ENCODE results near the gene PDIA2.

PDIA2 gene

DNA sequence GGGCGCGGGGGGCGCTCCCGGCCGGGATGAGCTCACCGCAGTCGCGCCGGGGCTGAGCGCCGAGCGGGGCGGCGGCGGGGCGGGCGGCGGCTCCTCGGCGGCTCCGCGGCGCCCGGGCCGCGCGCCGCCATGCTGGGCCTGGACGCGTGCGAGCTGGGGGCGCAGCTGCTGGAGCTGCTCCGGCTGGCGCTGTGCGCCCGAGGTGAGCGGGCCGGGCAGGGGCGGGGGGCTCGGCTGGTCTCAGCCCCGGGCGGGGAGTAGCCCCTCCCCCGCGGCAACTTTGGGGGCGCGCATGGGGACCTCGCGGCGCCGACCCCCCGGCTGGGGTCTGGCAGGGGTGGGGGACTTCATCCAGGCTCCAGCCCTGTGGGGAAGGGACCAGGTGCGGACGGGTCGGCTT lies 2.4 kb upstream of the PDIA2 start, which contains the start of gene ARHGDIG:
Gene ARHGDIG (plus strand): TSS at position 40 of the 400 bp plus-strand sequence. CDS start 90 bp downstream, at position 130.
- no peak within 1 kb of the TSS for H3K27ac Mint-ChIP-seq
- ATAC-seq (replicated peaks) (no peak), DNase-seq (no peak)
- no peak within 1 kb of the TSS for H3K4me3 Mint-ChIP-seq
- peaks cover 4 to 23% of the 10 kb centered on the region in 2 donors for H3K4me1 Mint-ChIP-seq
- H3K9me3 Mint-ChIP-seq, result no peaks in the 10 kb centered on the region
- peaks cover 31 to 52% of the 10 kb centered on the region in 2 donors for H3K27me3 Mint-ChIP-seq
- H3K36me3 Mint-ChIP-seq, result peaks cover 11 to 12% of the 10 kb centered on the region in 2 donors

DNA sequence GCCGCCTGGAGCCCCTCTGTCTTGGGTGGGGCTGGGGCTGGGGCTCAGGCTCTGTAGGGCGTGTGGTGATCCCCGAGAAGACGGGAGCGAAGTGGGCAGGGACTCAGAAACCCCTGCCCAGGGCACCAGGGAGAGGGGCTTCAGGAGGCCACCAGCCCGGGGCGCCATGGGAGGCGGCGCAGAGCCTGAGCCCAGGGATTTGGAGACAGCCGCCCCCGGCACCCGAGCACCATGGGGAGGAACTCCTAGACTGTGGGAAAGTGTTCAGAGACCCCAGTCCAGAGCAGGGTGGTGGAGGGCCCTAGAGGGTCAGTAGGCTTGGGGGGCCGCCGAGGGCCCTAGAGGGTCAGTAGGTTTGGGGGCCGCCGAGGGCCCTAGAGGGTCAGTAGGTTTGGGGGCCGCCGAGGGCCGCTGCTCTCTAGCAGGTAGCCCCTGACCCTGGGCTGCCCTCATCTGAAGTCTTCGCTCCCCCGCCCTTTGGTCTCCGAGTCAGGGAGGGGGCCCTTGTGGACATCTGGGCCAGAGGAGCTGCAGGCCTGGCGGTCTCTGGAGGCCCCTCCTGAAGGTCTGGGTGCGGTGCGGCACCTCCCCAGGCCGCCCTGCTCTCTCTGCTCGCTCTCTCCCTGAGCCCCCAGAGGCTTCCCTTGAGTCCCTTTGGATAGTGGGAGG lies 1.8 kb upstream of the PDIA2 start:
- ATAC-seq (replicated peaks), result no peak
- H3K36me3 Mint-ChIP-seq, result peaks cover 11 to 13% of the 10 kb centered on the region in 2 donors
- peaks cover 4 to 22% of the 10 kb centered on the region in 2 donors for H3K4me1 Mint-ChIP-seq
- DNase-seq, result no peak
- H3K4me3 Mint-ChIP-seq, result no peak overlapping the region
- H3K9me3 Mint-ChIP-seq, result no peaks in the 10 kb centered on the region
- H3K27ac Mint-ChIP-seq, result no peak overlapping the region
- H3K27me3 Mint-ChIP-seq, result peaks cover 30 to 51% of the 10 kb centered on the region in 2 donors

DNA sequence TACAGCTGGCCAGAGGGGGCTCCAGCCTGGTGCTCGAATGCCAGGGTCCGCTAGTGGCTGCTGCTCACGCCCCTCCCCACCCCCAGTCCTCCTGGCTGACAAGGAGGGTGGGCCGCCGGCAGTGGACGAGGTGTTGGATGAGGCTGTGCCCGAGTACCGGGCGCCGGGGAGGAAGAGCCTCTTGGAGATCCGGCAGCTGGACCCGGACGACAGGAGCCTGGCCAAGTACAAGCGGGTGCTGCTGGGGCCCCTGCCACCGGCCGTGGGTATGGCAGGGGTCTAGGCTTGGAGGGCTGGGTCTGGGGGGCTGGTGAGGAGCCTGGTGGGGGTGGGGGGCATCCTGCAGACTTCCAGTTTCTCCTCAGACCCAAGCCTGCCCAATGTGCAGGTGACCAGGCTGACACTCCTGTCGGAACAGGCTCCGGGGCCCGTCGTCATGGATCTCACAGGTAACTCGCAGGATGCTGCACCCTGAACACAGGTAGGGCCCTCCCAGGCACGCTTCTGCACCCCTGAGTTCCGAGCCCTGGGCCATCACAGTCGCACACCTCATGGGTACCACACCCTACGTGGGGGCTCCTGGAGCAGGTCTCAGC lies 1.2 kb upstream of the PDIA2 start:
- Mint-ChIP-seq H3K27ac (no peak overlapping the region), H3K9me3 (no peaks in the 10 kb centered on the region), H3K36me3 (peaks cover 17 to 19% of the 10 kb centered on the region in 2 donors), H3K4me1 (peaks cover 2 to 17% of the 10 kb centered on the region in 2 donors), H3K4me3 (no peak overlapping the region), H3K27me3 (peaks cover 24 to 44% of the 10 kb centered on the region in 2 donors)
- ATAC-seq (replicated peaks) (no peak), DNase-seq (no peak)

DNA sequence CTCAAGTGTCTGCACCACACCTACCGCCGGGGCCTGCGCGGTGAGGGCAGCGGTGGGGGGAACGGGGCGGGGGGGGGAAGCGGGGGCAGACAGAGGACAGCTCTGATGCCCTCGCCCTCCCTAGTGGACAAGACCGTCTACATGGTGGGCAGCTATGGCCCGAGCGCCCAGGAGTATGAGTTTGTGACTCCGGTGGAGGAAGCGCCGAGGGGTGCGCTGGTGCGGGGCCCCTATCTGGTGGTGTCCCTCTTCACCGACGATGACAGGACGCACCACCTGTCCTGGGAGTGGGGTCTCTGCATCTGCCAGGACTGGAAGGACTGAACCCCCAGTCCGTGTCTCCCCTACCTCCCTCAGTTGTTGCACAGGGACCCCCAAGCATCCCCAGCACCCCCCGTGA lies 473 bp upstream of the PDIA2 start:
- Mint-ChIP-seq H3K4me3 (no peak overlapping the region), H3K4me1 (peaks cover 2 to 17% of the 10 kb centered on the region in 2 donors), H3K27ac (no peak overlapping the region), H3K36me3 (peaks cover 19 to 23% of the 10 kb centered on the region in 2 donors), H3K27me3 (peaks cover 17 to 37% of the 10 kb centered on the region in 2 donors), H3K9me3 (no peaks in the 10 kb centered on the region)
- DNase-seq, result no peak
- no peak for ATAC-seq (replicated peaks)

DNA sequence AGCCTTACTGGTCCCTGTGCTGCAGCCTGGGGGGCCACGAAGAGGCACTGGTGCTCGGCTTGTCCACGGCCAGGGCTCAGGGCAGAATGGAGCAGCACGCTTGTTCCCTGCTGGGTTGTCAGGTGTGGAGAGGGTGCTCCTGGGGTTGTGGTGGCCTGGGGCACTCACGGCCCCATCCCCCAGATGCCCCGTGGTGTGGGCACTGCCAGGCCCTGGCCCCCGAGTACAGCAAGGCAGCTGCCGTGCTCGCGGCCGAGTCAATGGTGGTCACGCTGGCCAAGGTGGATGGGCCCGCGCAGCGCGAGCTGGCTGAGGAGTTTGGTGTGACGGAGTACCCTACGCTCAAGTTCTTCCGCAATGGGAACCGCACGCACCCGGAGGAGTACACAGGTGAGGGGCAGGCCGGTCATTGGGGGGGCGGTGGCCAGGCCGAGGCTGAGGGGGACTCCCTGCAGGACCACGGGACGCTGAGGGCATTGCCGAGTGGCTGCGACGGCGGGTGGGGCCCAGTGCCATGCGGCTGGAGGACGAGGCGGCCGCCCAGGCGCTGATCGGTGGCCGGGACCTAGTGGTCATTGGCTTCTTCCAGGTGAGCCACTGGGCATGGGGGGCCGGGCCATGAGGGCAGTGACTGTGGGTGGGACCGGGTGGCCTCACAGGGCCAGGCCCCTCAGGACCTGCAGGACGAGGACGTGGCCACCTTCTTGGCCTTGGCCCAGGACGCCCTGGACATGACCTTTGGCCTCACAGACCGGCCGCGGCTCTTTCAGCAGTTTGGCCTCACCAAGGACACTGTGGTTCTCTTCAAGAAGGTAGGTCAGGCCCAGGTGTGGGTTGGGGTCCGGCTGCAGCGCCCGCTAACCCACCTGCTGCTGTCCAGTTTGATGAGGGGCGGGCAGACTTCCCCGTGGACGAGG lies 1.5 kb downstream of the PDIA2 start:
- peaks cover 29 to 34% of the 10 kb centered on the region in 2 donors for H3K36me3 Mint-ChIP-seq
- no peak for ATAC-seq (replicated peaks)
- no peak for DNase-seq
- H3K4me3 Mint-ChIP-seq, result no peak overlapping the region
- no peaks in the 10 kb centered on the region for H3K9me3 Mint-ChIP-seq
- peak overlapping the region; percentile 28 for H3K27ac Mint-ChIP-seq
- peaks cover 2 to 9% of the 10 kb centered on the region in 2 donors for H3K4me1 Mint-ChIP-seq
- H3K27me3 Mint-ChIP-seq, result peaks cover 9 to 23% of the 10 kb centered on the region in 2 donors

DNA sequence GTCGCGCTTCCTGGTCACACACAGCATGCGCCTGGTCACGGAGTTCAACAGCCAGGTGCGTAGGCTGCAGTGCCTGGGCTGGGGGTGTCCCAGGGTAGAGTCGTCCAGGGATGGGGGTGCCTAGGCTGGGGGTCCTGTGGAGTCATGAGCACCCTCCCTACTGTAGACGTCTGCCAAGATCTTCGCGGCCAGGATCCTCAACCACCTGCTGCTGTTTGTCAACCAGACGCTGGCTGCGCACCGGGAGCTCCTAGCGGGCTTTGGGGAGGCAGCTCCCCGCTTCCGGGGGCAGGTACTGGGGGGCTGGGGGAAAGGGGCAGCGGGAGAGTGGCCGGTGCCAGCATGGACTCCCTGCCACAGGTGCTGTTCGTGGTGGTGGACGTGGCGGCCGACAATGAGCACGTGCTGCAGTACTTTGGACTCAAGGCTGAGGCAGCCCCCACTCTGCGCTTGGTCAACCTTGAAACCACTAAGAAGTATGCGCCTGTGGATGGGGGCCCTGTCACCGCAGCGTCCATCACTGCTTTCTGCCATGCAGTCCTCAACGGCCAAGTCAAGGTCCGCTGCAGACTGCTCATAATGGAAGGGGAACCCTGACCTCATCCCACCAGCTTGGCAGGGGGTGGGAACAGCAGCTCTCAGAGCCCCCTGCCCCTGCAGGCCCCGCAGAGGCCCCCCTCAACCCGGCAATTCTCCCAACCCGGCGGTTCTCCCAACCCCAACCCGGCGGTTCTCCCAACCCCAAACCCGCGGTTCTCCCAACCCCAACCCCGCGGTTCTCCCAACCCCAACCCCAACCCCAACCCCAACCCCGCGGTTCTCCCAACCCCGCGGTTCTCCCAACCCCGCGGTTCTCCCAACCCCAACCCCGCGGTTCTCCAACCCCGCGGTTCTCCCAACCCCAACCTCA lies 2.4 kb downstream of the PDIA2 start:
- Mint-ChIP-seq H3K27me3 (peaks cover 9 to 21% of the 10 kb centered on the region in 2 donors), H3K4me1 (peaks cover 2 to 9% of the 10 kb centered on the region in 2 donors), H3K9me3 (no peaks in the 10 kb centered on the region), H3K36me3 (peaks cover 33 to 41% of the 10 kb centered on the region in 2 donors), H3K4me3 (no peak overlapping the region), H3K27ac (no peak overlapping the region)
- ATAC-seq (replicated peaks), result no peak
- no peak for DNase-seq

DNA sequence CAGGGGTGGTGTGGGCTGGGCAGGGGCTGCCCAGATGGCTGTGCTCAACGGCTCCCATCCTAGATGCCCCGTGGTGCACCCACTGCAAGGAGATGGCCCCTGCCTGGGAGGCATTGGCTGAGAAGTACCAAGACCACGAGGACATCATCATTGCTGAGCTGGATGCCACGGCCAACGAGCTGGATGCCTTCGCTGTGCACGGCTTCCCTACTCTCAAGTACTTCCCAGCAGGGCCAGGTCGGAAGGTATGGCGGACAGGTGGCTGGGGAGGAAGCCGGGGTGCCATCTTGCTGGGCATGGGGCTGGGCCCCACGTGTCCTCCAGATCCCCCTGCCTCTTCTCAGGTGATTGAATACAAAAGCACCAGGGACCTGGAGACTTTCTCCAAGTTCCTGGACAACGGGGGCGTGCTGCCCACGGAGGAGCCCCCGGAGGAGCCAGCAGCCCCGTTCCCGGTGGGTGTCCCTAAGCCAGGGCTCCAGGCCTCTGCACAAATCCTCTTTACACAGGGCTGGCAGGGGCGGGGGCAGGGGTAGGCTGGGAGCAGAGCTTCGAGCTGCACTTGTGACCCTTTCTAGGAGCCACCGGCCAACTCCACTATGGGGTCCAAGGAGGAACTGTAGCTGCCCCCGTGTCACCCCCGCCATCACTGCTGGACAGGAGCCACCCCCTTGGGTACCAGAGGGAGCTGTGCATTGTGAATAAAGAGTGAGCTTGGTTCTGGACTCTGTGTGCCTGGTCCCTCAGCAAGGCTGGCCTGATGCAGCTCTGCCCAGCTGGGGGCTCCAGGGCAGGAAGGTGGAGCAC lies 3.7 kb downstream of the PDIA2 start:
- ATAC-seq (replicated peaks) (no peak), DNase-seq (no peak)
- Mint-ChIP-seq H3K9me3 (no peaks in the 10 kb centered on the region), H3K4me3 (no peak overlapping the region), H3K36me3 (peaks cover 46 to 53% of the 10 kb centered on the region in 2 donors), H3K4me1 (peaks cover 0 to 2% of the 10 kb centered on the region in 2 donors), H3K27ac (no peak overlapping the region), H3K27me3 (peaks cover under 1 to 11% of the 10 kb centered on the region in 2 donors)

DNA sequence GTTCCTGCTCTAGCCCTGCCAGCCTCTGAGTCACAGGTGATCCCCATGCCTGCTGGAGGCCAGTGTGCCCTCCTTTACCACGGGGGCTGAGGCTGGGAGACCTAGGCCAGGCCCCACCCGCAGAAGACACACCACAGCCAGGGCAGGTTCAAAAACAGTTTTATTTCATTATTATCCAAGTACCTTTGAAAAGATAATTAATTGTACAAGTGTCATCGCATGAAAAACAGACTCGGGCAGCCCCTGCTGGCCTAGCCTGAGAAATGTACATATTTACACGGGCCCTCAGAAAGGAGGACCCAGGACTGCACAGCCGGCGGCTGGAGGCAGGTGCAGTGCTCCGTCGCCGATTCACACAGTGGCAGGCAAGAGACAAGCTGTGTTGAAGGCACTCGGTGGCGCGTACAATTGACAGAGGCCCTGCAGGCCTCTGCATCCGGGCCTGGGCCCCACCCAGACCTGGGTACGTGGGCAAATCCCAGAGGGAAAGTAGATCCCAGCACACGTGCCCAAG lies 4.4 kb downstream of the PDIA2 start:
- Mint-ChIP-seq H3K9me3 (no peaks in the 10 kb centered on the region), H3K4me3 (no peak overlapping the region), H3K27me3 (peaks cover 0 to 5% of the 10 kb centered on the region in 2 donors), H3K36me3 (peaks cover 49 to 59% of the 10 kb centered on the region in 2 donors), H3K27ac (no peak overlapping the region), H3K4me1 (peaks cover 0 to 2% of the 10 kb centered on the region in 2 donors)
- DNase-seq (no peak), ATAC-seq (replicated peaks) (no peak)

DNA sequence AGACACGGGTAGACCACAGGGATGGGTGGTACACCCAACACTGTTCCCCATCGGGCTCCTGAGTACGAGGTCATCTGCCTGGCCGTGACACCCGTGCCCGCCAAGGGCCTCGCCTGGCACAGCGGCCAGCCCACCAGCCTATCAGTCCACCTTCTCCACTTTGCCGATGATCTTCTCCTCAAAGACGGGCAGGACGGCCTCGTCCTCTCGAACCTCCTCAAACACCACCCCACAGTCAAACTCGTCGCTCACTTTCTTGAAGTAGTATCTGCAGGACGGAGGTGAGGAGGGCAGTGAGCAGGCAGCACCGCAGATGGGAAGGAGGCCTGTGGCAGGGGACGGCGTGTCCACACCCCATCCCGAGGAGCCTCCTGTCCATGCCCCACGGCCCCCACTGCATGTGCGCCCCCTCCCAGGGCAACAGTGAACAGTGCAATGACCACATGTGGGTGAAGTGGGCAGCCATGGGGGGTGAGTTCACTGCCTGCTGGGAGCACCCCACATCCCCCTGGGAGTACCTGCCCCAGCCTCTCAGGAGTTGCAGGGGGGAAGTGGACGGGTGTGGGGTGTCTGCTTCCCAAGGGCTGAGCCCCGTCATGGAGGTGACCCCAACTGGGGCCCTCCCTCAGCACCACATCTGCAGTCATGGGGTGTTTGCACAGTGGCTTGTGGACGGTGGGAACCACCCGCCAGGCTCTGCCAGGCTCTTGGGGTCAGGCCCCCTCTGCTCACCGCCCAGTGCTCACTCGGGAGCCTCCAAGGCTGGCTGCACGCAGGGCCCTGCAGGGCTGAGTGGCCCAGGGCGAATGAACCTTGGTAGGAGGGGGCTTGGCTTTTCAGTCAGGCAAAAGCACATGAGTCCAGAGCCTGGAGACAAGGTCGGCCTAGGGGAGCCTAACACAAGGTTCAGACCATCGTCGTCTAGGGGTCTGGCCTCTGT lies 5.3 kb downstream of the PDIA2 start:
- DNase-seq (no peak), ATAC-seq (replicated peaks) (no peak)
- Mint-ChIP-seq H3K27ac (no peak overlapping the region), H3K27me3 (no peaks in the 10 kb centered on the region), H3K4me3 (no peak overlapping the region), H3K4me1 (peaks cover 0 to 2% of the 10 kb centered on the region in 2 donors), H3K36me3 (peaks cover 55 to 65% of the 10 kb centered on the region in 2 donors), H3K9me3 (no peaks in the 10 kb centered on the region)

DNA sequence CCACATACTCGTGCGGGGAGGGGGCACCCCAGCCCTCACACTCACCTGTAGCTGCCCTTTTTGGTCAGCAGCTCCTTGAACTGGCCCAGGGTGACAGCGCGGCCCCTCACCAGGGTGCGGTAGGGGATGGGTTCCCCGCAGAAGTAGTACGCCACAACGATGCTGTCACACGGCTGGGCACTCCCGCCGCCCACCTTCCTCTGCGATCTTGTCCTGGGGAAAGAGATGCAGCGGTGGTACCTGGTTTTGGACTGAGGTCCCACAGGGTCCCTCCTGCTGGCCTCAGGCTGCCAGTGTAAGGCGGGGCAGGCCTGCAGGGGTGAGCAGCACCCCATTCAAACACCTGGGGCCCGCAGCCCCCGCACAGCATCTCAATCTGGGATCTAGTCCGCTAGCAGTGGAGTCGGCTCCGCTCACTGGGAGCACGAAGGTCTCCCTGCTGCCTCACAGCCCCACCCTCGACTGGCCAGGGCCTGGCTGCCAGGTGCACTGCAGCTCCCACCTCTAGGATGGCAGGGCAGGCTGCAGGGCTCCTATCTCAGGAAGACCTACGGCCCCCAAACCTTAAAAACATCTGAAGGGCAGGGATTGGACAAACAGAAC lies 6.5 kb downstream of the PDIA2 start:
- Mint-ChIP-seq H3K4me3 (no peak overlapping the region), H3K9me3 (no peaks in the 10 kb centered on the region), H3K4me1 (peaks cover 0 to 2% of the 10 kb centered on the region in 2 donors), H3K27me3 (no peaks in the 10 kb centered on the region), H3K27ac (no peak overlapping the region), H3K36me3 (peaks cover 59 to 71% of the 10 kb centered on the region in 2 donors)
- DNase-seq, result no peak
- ATAC-seq (replicated peaks), result no peak

DNA sequence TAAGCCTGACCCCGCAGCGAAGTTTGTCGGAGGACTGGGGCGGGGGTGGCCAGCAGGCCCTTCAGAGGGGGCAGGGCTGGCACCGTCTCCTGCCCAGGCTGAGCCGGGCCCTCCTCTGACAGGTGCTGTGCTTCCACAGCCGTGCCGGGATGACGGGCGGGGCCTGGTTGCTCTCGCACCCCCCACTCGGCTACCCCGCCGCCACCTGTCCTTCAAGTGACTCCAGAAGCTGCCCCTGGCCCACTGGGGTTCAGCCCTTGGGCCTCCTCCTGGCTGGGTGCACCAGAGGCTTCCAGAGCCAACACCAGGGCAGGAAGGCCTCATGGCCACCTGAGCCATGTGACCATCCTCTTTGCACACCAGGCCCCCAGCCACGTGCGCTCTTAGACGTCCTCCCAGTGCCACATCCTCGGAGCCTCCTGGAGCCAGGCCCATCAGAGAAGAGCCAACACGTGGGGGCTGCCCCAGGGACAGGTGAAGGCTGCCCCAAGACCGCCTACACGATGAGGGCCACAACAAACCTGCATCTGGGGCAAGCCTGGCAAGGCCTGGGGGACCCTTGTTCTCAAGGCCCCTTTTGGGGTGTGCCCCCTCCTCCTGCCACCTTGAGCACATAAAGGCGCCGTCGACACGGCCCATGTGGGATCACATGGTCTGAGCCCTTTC lies 7.2 kb downstream of the PDIA2 start:
- no peak overlapping the region for H3K27ac Mint-ChIP-seq
- ATAC-seq (replicated peaks), result no peak
- peaks cover 56 to 66% of the 10 kb centered on the region in 2 donors for H3K36me3 Mint-ChIP-seq

More for the DNA sequence above, 7.2 kb downstream of the PDIA2 start:
- H3K9me3 Mint-ChIP-seq, result no peaks in the 10 kb centered on the region
- DNase-seq, result no peak
- no peaks in the 10 kb centered on the region for H3K27me3 Mint-ChIP-seq
- H3K4me3 Mint-ChIP-seq, result no peak overlapping the region
- H3K4me1 Mint-ChIP-seq, result peaks cover 0 to 2% of the 10 kb centered on the region in 2 donors

All from stimulated activated naive B cell treated with anti-CD40 and anti-IgM and Interleukin-4, amounts not matched to agents 10 μg/mL and 1 μg/mL and 100 μg/mL, for 72 hours (primary cell).